T-helper 1 cell treated with Interleukin-12 subunit alpha and Interleukin-12 subunit beta and Interleukin-4 antibody, amounts not matched to agents 30 μg/mL and 1 μg/mL, for 36 hours (primary cell): ENCODE data around the gene TSPAN15.
"Not testable (repeated sequence)": the region's sequence is repeated elsewhere in the genome, so short reads cannot be mapped to it uniquely, and the experiment has no call there.

Source experiments
- H3K27ac Mint-ChIP-seq: one replicate; pipeline ENCODE4 v1.8.0; 2021; ENCODE audit warnings: mild to moderate bottlenecking, mixed read lengths
- H3K27me3 Mint-ChIP-seq: one replicate; pipeline ENCODE4 v1.8.0; 2021; ENCODE audit warnings: low read depth, mixed read lengths
- H3K36me3 Mint-ChIP-seq: one replicate; pipeline ENCODE4 v1.8.0; 2021; ENCODE audit warnings: low read depth, mixed read lengths
- H3K4me1 Mint-ChIP-seq: one replicate; pipeline ENCODE4 v1.8.0; 2021; ENCODE audit warnings: low read depth, mixed read lengths
- H3K4me3 Mint-ChIP-seq: one replicate; pipeline ENCODE4 v1.8.0; 2021; ENCODE audit warnings: mild to moderate bottlenecking, moderate library complexity, mixed read lengths
- H3K9me3 Mint-ChIP-seq: one replicate; pipeline ENCODE4 v1.8.0; 2021; ENCODE audit warnings: mixed read lengths

Gene TSPAN15

DNA sequence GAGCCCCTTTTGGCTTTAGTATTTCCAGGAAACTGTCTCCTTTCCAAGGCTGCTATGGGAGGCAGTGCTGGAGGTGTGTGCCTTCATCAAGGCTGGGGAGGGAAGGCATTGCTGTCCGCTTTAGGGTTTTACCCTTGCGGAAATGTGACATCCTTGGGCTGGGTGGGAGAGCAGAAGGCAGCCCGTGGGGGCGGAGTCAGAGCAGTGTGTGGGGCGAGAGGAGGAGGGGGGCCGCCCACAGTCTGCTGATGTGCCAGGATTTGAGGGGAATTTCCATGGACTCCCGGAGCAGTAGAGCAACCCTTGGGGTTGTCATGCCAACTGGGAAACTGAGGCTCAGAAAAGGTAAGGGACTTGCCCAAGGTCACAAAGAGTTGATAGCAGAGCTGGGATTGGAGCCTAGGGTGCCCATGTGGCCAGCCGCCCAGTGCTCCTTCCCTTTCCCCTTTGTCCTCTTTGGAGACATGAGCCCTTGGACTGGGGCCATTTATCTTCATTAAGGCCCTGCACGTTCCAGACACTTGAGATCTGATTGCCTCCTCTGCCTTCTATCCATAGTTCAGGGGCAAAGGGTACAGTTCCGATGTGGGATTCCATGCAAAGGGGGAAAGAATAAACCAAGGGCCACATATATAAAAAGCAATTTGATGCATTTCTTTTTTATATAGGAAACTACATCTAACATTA, 22.2 kb downstream of the TSPAN15 start:
- Mint-ChIP-seq H3K27me3 (peaks cover 17% of the 10 kb centered on the region), H3K36me3 (no peaks in the 10 kb centered on the region), H3K9me3 (no peaks in the 10 kb centered on the region), H3K27ac (no peak overlapping the region), H3K4me1 (peaks cover 11% of the 10 kb centered on the region), H3K4me3 (no peak overlapping the region)

DNA sequence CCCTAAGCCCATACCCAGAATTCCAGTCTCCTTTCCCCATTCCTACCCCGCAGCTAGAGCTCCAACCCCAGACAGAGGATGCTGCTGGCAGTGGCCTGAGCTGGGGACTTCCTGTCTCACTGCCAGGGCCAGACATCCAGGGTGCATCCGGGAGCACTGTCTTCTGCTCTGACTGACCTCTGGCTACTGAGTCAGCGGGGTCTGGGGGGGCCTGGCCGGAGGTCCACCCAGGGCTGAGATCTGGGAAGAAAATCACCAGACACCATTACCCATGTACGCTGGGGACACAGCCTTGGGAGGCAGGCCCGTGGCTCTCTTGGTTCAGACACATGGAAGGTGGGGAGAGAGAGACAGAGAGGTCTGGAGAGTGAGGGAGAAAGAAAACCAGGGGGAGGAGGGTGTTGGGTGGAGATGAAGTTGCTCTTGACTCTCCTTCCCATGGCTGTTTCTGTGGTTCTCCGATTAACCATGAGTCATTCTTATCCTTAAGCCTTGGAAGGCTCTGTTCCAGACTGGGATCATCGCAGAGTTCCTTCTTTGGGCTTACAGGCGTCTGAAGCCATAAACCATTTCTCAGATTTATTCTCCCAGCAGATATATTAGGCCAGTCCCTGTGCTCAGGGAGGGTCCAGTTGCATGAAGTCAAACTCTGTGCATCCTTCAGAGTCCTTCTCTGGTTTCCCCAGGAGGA, 23.6 kb downstream of the TSPAN15 start:
- Mint-ChIP-seq H3K4me1 (peaks cover 8% of the 10 kb centered on the region), H3K4me3 (no peak overlapping the region), H3K27ac (no peak overlapping the region), H3K36me3 (no peaks in the 10 kb centered on the region), H3K27me3 (peaks cover 17% of the 10 kb centered on the region), H3K9me3 (no peaks in the 10 kb centered on the region)

DNA sequence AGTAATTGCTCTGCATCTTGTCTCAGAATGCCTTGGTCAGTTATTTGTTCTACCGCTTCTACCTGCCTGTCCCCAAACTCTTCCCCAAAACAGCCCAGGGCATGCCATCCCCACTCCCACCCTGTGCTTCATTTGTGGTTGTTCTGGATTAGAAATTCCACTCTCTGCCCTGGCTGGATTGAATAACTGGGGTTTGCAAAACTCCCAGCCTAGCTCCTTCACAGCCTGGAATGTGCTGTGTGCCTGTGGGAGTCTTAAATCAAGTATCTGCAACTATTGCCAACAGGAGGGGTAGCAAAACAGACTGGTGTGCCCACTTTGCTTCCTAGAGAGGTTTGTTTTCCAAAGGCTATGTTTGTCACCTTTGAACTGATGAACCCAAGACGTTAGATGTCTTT, 24.2 kb downstream of the TSPAN15 start:
- Mint-ChIP-seq H3K27ac (no peak overlapping the region), H3K9me3 (no peaks in the 10 kb centered on the region), H3K27me3 (peaks cover 17% of the 10 kb centered on the region), H3K36me3 (no peaks in the 10 kb centered on the region), H3K4me3 (no peak overlapping the region), H3K4me1 (peaks cover 4% of the 10 kb centered on the region)

DNA sequence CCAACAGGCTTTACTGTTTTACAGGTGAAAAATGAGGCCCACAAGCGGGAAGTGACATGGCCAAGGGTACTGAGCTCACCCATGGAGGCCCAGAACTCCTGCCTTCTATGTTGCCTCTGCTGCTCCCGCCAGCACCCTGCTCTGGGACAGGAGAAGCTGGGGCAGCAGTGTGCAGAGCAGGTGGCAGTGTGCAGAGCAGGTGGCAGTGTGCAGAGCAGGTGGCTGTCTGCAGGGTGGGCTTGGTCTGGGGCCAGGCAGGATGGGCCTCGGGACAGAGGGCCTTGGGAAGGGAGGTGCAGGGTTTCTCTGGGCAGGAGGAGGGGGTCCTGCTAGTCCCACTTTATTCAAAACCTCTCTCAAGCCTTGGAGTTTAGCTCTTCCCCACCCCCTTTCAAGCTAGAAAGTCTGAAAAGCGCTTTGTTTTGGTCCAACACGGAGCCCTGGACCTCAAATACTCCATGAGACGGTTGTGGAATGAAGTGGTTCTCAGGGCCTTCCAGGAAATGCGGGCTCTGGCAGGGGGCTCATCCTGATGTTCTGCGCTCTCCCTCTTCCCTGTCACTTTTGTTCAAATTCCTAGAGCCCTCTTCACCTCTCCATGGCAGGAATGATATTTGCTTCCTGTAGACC, 26.8 kb downstream of the TSPAN15 start:
- Mint-ChIP-seq H3K4me3 (no peak overlapping the region), H3K9me3 (no peaks in the 10 kb centered on the region), H3K36me3 (no peaks in the 10 kb centered on the region), H3K4me1 (no peaks in the 10 kb centered on the region), H3K27ac (no peak overlapping the region), H3K27me3 (peaks cover 3% of the 10 kb centered on the region)

DNA sequence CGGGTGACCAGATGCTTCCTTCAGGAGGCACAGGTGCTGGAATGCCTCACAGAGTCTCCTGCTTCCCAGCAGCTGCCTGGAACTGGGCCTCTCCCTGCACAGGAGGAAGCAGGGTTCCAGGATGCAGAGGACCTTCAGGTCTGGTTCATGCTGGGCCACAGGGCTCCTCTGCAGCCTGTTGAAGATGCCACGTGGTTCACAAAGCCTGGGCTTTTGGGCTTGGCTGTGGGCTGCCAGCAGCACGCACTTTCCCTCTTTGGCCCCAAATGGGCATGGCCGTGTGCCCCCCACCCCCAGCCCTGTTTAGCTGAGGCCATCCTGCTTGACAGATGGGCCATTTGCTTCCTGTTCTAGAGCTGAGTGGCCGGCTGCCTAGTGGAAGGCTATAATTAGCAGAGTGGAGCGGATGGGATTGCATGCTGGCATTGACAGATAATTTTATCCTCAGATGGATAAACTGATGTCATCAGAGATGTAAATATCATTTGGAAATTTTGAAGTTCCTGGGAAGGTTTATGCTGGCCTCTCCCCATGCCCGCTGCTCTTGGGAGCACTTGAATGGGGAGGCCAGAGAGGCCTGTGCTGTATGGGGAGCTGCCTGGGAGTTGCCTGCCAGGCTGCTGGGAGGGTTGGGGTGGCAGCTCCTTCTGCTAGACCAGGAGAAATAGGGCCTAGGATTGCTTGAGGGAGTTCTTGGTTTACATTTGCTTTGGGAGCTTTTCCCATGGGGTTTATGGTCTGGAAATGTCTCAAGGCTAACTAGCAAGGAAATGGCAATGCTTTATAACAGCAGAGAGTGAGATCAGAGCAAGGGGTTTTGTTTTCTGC, 28.2 kb downstream of the TSPAN15 start:
- no peak overlapping the region for H3K27ac Mint-ChIP-seq
- H3K4me3 Mint-ChIP-seq: no peak overlapping the region
- no peaks in the 10 kb centered on the region for H3K36me3 Mint-ChIP-seq
- H3K9me3 Mint-ChIP-seq: no peaks in the 10 kb centered on the region
- no peaks in the 10 kb centered on the region for H3K27me3 Mint-ChIP-seq
- H3K4me1 Mint-ChIP-seq: no peaks in the 10 kb centered on the region

DNA sequence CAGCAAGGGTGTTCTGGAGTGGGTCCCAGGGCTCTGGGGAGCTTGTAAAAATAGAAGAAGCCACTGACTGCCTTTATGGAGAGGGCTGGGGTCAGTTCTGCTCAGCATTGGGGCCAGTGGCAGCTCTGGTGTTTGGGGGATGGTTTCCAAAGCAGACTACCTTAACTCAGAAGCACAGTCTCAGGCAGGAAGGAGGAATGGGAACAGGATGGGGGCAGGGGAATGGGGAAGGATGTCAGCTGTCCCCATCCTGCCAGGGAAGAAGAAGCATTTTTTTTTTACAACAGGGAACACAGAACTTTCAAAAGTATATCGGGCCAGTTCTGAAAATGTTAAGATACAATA, 28.8 kb downstream of the TSPAN15 start:
- Mint-ChIP-seq H3K4me1 (no peaks in the 10 kb centered on the region), H3K27me3 (no peaks in the 10 kb centered on the region), H3K9me3 (no peaks in the 10 kb centered on the region), H3K4me3 (no peak overlapping the region), H3K27ac (no peak overlapping the region), H3K36me3 (no peaks in the 10 kb centered on the region)

DNA sequence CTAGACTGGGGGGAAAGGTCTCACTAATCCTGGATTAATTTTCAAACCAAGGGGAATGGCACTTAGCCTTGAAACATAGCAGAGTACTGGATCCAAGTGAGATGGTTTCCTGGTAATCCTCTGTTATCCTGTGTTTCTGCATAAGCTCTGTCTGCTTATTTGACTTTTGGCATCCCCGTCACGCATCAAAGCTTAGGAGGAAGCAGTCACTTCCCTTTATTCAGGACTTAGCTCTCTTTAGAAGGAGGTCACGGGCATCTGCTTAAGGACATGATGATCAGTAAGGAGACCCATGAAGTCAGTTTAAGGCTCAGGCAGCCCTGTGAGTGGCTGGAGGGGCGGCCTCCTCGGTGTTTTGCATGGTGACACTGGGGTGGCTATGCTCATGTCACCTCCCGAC, 30.0 kb downstream of the TSPAN15 start:
- Mint-ChIP-seq H3K4me3 (no peak overlapping the region), H3K4me1 (no peaks in the 10 kb centered on the region), H3K27ac (no peak overlapping the region), H3K27me3 (no peaks in the 10 kb centered on the region), H3K36me3 (no peaks in the 10 kb centered on the region), H3K9me3 (no peaks in the 10 kb centered on the region)

DNA sequence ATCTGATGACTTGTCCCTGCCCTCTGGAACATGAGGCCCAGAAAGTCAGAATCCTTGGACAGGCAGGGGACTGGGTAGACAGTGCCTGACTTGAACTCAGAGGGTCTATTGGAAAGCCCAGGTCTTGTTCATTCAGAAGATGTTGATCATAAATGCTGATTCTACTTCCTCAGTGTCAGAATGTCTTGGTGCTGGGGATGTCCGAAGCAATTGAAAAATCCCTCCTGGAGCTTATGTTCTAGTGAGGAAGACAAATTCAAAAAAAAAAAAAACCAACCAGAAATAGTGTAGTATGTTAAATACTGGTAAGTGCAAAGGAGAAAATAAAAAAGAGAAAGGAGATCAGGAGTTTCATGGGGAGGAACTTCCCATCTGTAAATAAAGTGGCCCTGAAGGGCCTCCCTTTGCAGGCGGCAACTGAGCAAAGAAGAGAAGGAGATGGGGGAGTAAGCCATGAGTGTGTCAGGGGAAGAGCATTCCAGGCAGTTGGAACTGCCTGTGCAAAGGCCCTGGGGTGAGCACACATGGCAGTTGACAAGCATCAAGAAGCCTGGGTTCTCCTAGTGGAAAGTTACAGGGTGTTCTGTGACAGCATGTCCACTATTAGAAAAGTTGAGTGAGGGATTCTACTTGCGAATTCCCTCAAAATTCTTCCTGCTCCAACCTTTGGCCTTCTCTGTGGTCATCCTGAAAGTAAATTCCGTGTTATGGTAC, 30.7 kb downstream of the TSPAN15 start:
- no peaks in the 10 kb centered on the region for H3K27me3 Mint-ChIP-seq
- no peaks in the 10 kb centered on the region for H3K4me1 Mint-ChIP-seq
- H3K36me3 Mint-ChIP-seq: no peaks in the 10 kb centered on the region
- no peak overlapping the region for H3K4me3 Mint-ChIP-seq
- H3K27ac Mint-ChIP-seq: no peak overlapping the region
- H3K9me3 Mint-ChIP-seq: no peaks in the 10 kb centered on the region

DNA sequence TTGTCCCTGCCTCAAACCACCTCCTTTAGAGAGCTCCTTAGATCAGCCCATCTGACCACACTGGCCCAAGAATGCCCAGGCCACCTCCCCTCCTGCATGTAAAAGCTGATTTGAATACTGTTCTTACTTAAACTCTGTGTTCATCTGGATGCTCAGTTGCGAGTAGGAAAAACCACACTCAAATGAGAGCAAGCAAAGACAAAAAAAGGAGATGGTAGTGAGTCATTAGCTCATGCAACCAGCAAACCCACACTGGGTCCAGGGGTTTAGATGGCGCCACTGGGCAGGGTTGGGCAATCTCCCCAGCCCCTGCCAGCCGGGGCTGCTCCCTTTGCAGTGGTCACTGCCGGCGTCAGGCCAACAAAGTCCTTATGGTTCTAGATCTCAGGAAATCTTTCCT, 32.7 kb downstream of the TSPAN15 start:
- H3K27ac Mint-ChIP-seq: no peak overlapping the region
- H3K36me3 Mint-ChIP-seq: peaks cover 5% of the 10 kb centered on the region
- H3K4me3 Mint-ChIP-seq: no peak overlapping the region
- H3K4me1 Mint-ChIP-seq: no peaks in the 10 kb centered on the region
- no peaks in the 10 kb centered on the region for H3K27me3 Mint-ChIP-seq
- H3K9me3 Mint-ChIP-seq: peaks cover 14% of the 10 kb centered on the region

DNA sequence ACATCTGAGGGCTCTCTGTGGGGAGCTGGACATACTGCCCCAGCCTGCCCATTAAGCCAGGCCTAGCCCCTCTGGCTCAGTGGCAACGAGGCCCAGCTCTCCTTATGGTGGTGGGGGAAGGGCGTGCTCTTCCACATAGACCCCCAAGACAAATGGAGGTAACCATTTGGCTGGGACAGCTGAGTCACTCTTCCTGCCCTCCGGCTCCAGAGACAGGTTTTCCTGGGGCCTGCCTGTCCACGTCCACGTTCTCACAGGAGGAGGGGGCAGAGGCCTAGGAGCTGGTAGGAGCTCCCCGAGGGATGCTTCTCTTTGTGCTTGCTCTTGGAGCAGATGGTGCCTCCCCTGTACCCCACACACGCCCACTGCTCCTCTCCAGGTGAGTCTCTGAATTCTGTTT, 33.5 kb downstream of the TSPAN15 start:
- no peaks in the 10 kb centered on the region for H3K27me3 Mint-ChIP-seq
- no peak overlapping the region for H3K4me3 Mint-ChIP-seq
- H3K9me3 Mint-ChIP-seq: peaks cover 14% of the 10 kb centered on the region
- H3K27ac Mint-ChIP-seq: no peak overlapping the region
- H3K4me1 Mint-ChIP-seq: no peaks in the 10 kb centered on the region
- H3K36me3 Mint-ChIP-seq: peaks cover 5% of the 10 kb centered on the region

DNA sequence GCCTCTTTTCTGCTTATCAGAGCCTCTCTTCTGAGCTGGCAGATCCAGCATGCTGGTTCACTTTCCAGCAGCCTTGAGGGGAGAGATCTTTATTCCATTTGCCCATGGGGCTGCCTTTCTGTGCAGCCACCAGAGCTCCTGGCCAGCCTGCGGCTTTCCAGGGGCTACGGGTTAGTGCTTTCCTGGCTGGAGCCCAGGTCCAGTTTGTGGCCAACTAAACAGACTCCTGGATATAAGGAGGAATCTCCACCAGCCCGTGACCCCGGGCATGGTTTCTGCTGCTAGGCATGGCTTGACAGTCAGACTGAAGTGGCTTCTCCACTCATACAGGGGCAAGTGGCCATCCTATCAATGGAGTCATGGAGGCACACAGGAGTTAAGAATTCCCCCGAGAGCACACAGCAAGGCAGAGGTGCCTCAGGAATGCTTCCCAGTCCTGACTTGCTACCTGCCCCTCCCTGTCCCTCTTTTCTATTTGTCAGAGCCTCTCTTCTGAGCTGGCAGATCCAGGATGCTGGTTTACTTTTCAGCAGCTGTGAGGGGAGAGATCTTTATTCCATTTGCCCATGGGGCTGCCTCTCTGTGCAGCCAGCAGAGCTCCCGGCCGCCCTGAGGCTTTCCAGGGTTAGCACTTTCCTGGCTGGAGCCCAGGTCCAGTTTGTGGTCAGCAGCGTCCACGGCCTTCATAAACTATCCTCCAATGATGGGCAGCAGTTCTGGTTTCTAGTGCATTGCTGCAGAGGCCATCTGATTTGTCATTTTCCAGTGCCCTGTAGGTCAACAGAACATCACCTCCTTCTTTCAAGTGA, 35.9 kb downstream of the TSPAN15 start:
- Mint-ChIP-seq H3K4me3 (no peak overlapping the region), H3K36me3 (peaks cover 5% of the 10 kb centered on the region), H3K27ac (no peak overlapping the region), H3K4me1 (no peaks in the 10 kb centered on the region), H3K9me3 (peaks cover 14% of the 10 kb centered on the region), H3K27me3 (no peaks in the 10 kb centered on the region)

DNA sequence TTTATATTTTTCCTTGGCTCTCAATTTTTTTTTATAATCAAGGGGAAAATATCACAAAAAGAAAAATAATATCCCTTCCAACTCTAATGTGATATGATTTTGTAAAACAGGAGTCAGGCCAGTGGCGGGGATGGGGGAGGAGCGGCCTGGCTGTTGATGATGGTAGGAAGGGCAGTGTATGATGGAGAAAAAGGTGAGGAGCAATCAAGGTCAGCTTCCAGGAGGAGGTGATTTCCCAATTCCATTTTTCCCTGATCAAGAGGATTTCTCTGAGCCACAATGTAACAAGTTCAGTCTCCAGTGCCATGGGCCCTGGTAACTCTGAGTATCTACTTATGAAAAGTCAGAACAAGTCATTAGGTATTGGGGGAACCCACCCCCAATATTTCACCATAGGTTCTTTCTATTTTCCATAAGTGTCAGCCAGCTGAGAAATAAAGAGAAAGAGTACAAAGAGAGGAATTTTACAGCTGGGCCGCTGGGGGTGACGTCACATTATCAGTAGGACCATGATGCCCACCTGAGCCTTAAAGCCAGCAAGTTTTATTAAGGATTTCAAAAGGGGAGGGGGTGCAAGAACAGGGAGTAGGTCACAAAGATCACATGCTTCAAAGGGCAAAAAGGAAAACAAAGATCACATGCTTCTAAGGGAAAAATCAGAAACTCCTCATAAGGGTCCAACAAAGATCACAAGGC, 37.0 kb downstream of the TSPAN15 start:
- H3K36me3 Mint-ChIP-seq, H3K27me3 Mint-ChIP-seq, H3K4me1 Mint-ChIP-seq, H3K4me3 Mint-ChIP-seq, H3K27ac Mint-ChIP-seq: not testable (repeated sequence)
- peaks cover 14% of the 10 kb centered on the region for H3K9me3 Mint-ChIP-seq

DNA sequence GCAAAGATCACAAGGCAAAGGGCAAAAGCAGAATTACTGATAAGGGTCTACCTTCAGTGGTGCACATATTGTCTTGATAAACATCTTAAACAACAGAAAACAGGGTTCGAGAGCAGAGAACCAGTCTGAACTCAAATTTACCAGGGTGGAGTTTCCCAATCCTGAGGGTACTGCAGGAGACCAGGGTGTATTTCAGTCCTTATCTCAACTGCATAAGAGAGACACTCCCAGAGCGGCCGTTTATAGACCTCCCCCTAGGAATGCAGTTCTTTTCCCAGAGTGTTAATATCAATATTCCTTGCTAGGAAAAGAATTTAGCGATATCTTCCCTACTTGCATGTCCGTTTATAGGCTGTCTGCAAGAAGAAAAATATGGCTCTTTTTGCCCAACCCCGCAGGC, 37.6 kb downstream of the TSPAN15 start:
- H3K27me3 Mint-ChIP-seq, H3K36me3 Mint-ChIP-seq, H3K4me1 Mint-ChIP-seq, H3K27ac Mint-ChIP-seq, H3K4me3 Mint-ChIP-seq: not testable (repeated sequence)
- H3K9me3 Mint-ChIP-seq: peaks cover 14% of the 10 kb centered on the region
